CD8-positive, alpha-beta memory T cell (primary cell): ENCODE data around the gene TRAPPC5. TPM values are rescaled to one million over a fixed set of nuclear protein-coding genes. Genes with fewer than 3 reads are reported as not detected.

Source experiments
- CTCF ChIA-PET: fragments of 350-600 bp; sonication (Branson Sonifier 250); formaldehyde crosslinking; loops from one replicate; lab custom pipeline; 2021; ENCODE audit warnings: antibody characterized with exemption; lab: Charles Lee
- POLR2A ChIA-PET: fragments of 350-600 bp; sonication (Branson Sonifier 250); formaldehyde crosslinking; loops from one replicate; lab custom pipeline; 2021; ENCODE audit warnings: antibody characterized with exemption; lab: Charles Lee
- DNase-seq, 5 donors: peaks; one replicate each; pipeline versions ENCODE4 v3.0.0 to v3.0.0-alpha.2; 2020 to 2022; ENCODE audit warnings: mixed read lengths in 1 of 5
- H3K27ac ChIP-seq: one replicate; pipeline ENCODE4 v1.7.0; 2013; ENCODE audit warnings: low read depth, mild to moderate bottlenecking, low read length, moderate library complexity
- H3K27me3 ChIP-seq: 2 replicates; pipeline ENCODE4 v1.7.0; 2013; ENCODE audit warnings: low read length, mild to moderate bottlenecking; ENCODE audit not compliant: insufficient read depth, poor library complexity, severe bottlenecking
- H3K36me3 ChIP-seq: 2 replicates; pipeline ENCODE4 v1.7.0; 2013; ENCODE audit warnings: mild to moderate bottlenecking, low read length, moderate library complexity; ENCODE audit not compliant: insufficient read depth
- H3K4me1 ChIP-seq: 2 replicates; pipeline ENCODE4 v1.7.0; 2013; ENCODE audit warnings: mild to moderate bottlenecking, low read length, moderate library complexity; ENCODE audit not compliant: insufficient read depth
- H3K4me3 ChIP-seq: 2 replicates; pipeline ENCODE4 v1.7.0; 2013; ENCODE audit warnings: mild to moderate bottlenecking, low read length
- H3K9me3 ChIP-seq: 2 replicates; pipeline ENCODE4 v1.7.0; 2013; ENCODE audit warnings: mild to moderate bottlenecking, low read length
- H3K27ac Mint-ChIP-seq, 8 donors: one replicate each; pipeline ENCODE4 v1.8.0; 2020 to 2021; ENCODE audit warnings: mixed read lengths in 8 of 8, mild to moderate bottlenecking in 6 of 8, inconsistent platforms in 3 of 8, moderate library complexity in 3 of 8
- H3K27me3 Mint-ChIP-seq, 2 donors: one replicate each; pipeline ENCODE4 v1.8.0; 2020 to 2021; ENCODE audit warnings: mixed read lengths in 2 of 2, mild to moderate bottlenecking in 1 of 2, moderate library complexity in 1 of 2
- H3K36me3 Mint-ChIP-seq, 3 donors: one replicate each; pipeline ENCODE4 v1.8.0; 2020 to 2021; ENCODE audit warnings: mixed read lengths in 3 of 3, inconsistent platforms in 1 of 3, mild to moderate bottlenecking in 1 of 3
- H3K4me1 Mint-ChIP-seq, 3 donors: one replicate each; pipeline ENCODE4 v1.8.0; 2020 to 2021; ENCODE audit warnings: mixed read lengths in 3 of 3, inconsistent platforms in 1 of 3, mild to moderate bottlenecking in 1 of 3
- H3K4me3 Mint-ChIP-seq, 7 donors: one replicate each; pipeline ENCODE4 v1.8.0; 2020 to 2021; ENCODE audit warnings: mixed read lengths in 7 of 7, mild to moderate bottlenecking in 6 of 7, moderate library complexity in 4 of 7, inconsistent platforms in 2 of 7
- H3K9me3 Mint-ChIP-seq, 5 donors: one replicate each; pipeline ENCODE4 v1.8.0; 2020 to 2022; ENCODE audit warnings: mixed read lengths in 5 of 5, mild to moderate bottlenecking in 3 of 5, moderate library complexity in 2 of 5, inconsistent platforms in 1 of 5
- polyA plus RNA-seq: library from polyadenylated mRNA; unstranded; fragments of 300-500 nt; fragmentation: Illumina TruSeq; gene quantifications from one replicate; pipeline ENCODE4 v1.2.3, GENCODE V29; 2021
- total RNA-seq, 2 experiments: library from RNA; stranded (reverse); gene quantifications; one replicate each; pipeline ENCODE4 v1.2.3, GENCODE V29; 2021

Gene TRAPPC5
- total and polyA plus RNA-seq, 3 experiments from 2014 or later = 63.5 to 155 (median 70.1) TPM

- Mint-ChIP-seq H3K36me3 (no peaks in the 10 kb centered on the region), H3K27ac (no peak overlapping the region)
- no peak for DNase-seq
Observed at GRCh38 chr19:7661744-7662538, 18.7 kb upstream of the TRAPPC5 start.

GRCh38 chr19:7662657-7663056 lies 18.0 kb upstream of the TRAPPC5 start:
- CTCF ChIA-PET = interaction anchor here (0.7 to 2.3 kb wide), 2 partner anchors 11 to 18 kb away, joined by 3 to 12 read pairs; partner anchors contain the start of gene TRAPPC5
- H3K27me3 ChIP-seq = no peaks in the 10 kb centered on the region
- no peaks in the 10 kb centered on the region for H3K9me3 ChIP-seq
- H3K4me3 ChIP-seq = no peak overlapping the region
- no peak for DNase-seq
- POLR2A ChIA-PET = no interaction called here
- peaks cover 8 to 20% of the 10 kb centered on the region in 2 donors for H3K27me3 Mint-ChIP-seq
- H3K9me3 Mint-ChIP-seq = no peaks in the 10 kb centered on the region
- H3K4me1 ChIP-seq = peaks cover 8% of the 10 kb centered on the region
- no peak overlapping the region for H3K27ac Mint-ChIP-seq
- H3K4me3 Mint-ChIP-seq = no peak overlapping the region
- no peak overlapping the region for H3K27ac ChIP-seq
- no peaks in the 10 kb centered on the region for H3K36me3 Mint-ChIP-seq
- H3K4me1 Mint-ChIP-seq = peaks cover 5 to 7% (median 6%) of the 10 kb centered on the region in 3 donors
- no peaks in the 10 kb centered on the region for H3K36me3 ChIP-seq

More at GRCh38 chr19:7661744-7662538, 18.7 kb upstream of the TRAPPC5 start:
- Histone ChIP-seq H3K27ac (no peak overlapping the region), H3K4me1 (peaks cover 13% of the 10 kb centered on the region), H3K36me3 (no peaks in the 10 kb centered on the region), H3K27me3 (no peaks in the 10 kb centered on the region), H3K9me3 (no peaks in the 10 kb centered on the region), H3K4me3 (no peak overlapping the region)
- Mint-ChIP-seq H3K4me1 (peaks cover 5 to 7% (median 6%) of the 10 kb centered on the region in 3 donors), H3K9me3 (no peaks in the 10 kb centered on the region), H3K4me3 (no peak overlapping the region), H3K27me3 (peaks cover 6 to 17% of the 10 kb centered on the region in 2 donors)
- ChIA-PET POLR2A (interaction anchor here (0.7 kb wide), 1 partner anchor 1204 kb away, joined by 4 read pairs; no protein-coding TSS in a partner anchor), CTCF (interaction anchor here (0.7 to 2.3 kb wide), 4 partner anchors 10 to 139 kb away, joined by 3 to 12 read pairs (median 4); partner anchors contain the start of gene TRAPPC5)

GRCh38 chr19:7663706-7664105 lies 16.9 kb upstream of the TRAPPC5 start:
- H3K27me3 ChIP-seq = no peaks in the 10 kb centered on the region
- Mint-ChIP-seq H3K36me3 (no peaks in the 10 kb centered on the region), H3K27me3 (peaks cover 10 to 20% of the 10 kb centered on the region in 2 donors), H3K9me3 (no peaks in the 10 kb centered on the region), H3K27ac (no peak overlapping the region), H3K4me3 (no peak overlapping the region), H3K4me1 (no peaks in the 10 kb centered on the region)
- H3K27ac ChIP-seq = no peak overlapping the region
- H3K9me3 ChIP-seq = no peaks in the 10 kb centered on the region
- DNase-seq = no peak
- CTCF ChIA-PET = interaction anchor here (1.0 kb wide), 1 partner anchor 11 kb away, joined by 4 read pairs; no protein-coding TSS in a partner anchor
- H3K36me3 ChIP-seq = no peaks in the 10 kb centered on the region
- POLR2A ChIA-PET = no interaction called here
- no peaks in the 10 kb centered on the region for H3K4me1 ChIP-seq
- H3K4me3 ChIP-seq = no peak overlapping the region

- no peak overlapping the region for H3K4me3 ChIP-seq
- H3K9me3 ChIP-seq = no peaks in the 10 kb centered on the region
- H3K4me3 Mint-ChIP-seq = no peak overlapping the region
- H3K27me3 ChIP-seq = no peaks in the 10 kb centered on the region
- H3K4me1 Mint-ChIP-seq = peaks cover 0 to 7% (median 3%) of the 10 kb centered on the region in 3 donors
- ChIA-PET POLR2A (no interaction called here), CTCF (interaction anchor here (1.2 kb wide), 1 partner anchor 97 kb away, joined by 3 read pairs; no protein-coding TSS in a partner anchor)
- no peak overlapping the region for H3K27ac ChIP-seq
- peak overlapping the region in 1 of 8 donors; percentile 60 for H3K27ac Mint-ChIP-seq
- no peaks in the 10 kb centered on the region for H3K9me3 Mint-ChIP-seq
- DNase-seq = no peak
- H3K36me3 Mint-ChIP-seq = no peaks in the 10 kb centered on the region
- peaks cover 17 to 24% of the 10 kb centered on the region in 2 donors for H3K27me3 Mint-ChIP-seq
- H3K4me1 ChIP-seq = peaks cover 3% of the 10 kb centered on the region
- no peaks in the 10 kb centered on the region for H3K36me3 ChIP-seq
Observed at GRCh38 chr19:7665076-7665475, 15.6 kb upstream of the TRAPPC5 start.

GRCh38 chr19:7668842-7669241 lies 11.8 kb upstream of the TRAPPC5 start, which contains the start of gene RETN:
Gene RETN (plus strand): TSS chr19:7669049. CDS start chr19:7669327, 278 bp downstream.
- Mint-ChIP-seq H3K27ac (peak within 1 kb of the TSS in 2 of 8 donors; percentile 3 to 17), H3K36me3 (no peaks in the 10 kb centered on the region), H3K4me3 (peak within 1 kb of the TSS in 1 of 7 donors; percentile 12), H3K4me1 (peaks cover 5 to 15% (median 8%) of the 10 kb centered on the region in 3 donors), H3K9me3 (no peaks in the 10 kb centered on the region), H3K27me3 (peaks cover 25 to 41% of the 10 kb centered on the region in 2 donors)
- peaks cover 3% of the 10 kb centered on the region for H3K4me1 ChIP-seq
- H3K27ac ChIP-seq = no peak within 1 kb of the TSS
- POLR2A ChIA-PET = no interaction called here
- no peaks in the 10 kb centered on the region for H3K27me3 ChIP-seq
- H3K4me3 ChIP-seq = no peak within 1 kb of the TSS
- CTCF ChIA-PET = interaction anchor here (1.0 to 1.9 kb wide), 3 partner anchors 10 to 12 kb away, joined by 3 to 8 read pairs (median 4); partner anchors contain the start of gene TRAPPC5
- no peaks in the 10 kb centered on the region for H3K9me3 ChIP-seq
- no peak for DNase-seq
- H3K36me3 ChIP-seq = no peaks in the 10 kb centered on the region

GRCh38 chr19:7669641-7670040 lies 11.0 kb upstream of the TRAPPC5 start:
- Histone ChIP-seq H3K4me1 (peaks cover 3% of the 10 kb centered on the region), H3K27ac (no peak overlapping the region), H3K27me3 (no peaks in the 10 kb centered on the region), H3K9me3 (no peaks in the 10 kb centered on the region), H3K4me3 (no peak overlapping the region), H3K36me3 (no peaks in the 10 kb centered on the region)
- peaks cover 10 to 17% (median 11%) of the 10 kb centered on the region in 3 donors for H3K4me1 Mint-ChIP-seq
- no peaks in the 10 kb centered on the region for H3K36me3 Mint-ChIP-seq
- DNase-seq = no peak
- peak overlapping the region in 2 of 8 donors; percentile 3 to 17 for H3K27ac Mint-ChIP-seq
- H3K9me3 Mint-ChIP-seq = no peaks in the 10 kb centered on the region
- peak overlapping the region in 1 of 7 donors; percentile 12 for H3K4me3 Mint-ChIP-seq
- CTCF ChIA-PET = interaction anchor here (1.0 to 1.9 kb wide), 2 partner anchors 9 to 11 kb away, joined by 3 to 8 read pairs; partner anchors contain the start of gene TRAPPC5
- POLR2A ChIA-PET = no interaction called here
- H3K27me3 Mint-ChIP-seq = peaks cover 23 to 49% of the 10 kb centered on the region in 2 donors

- H3K4me1 Mint-ChIP-seq = peaks cover 10 to 17% (median 11%) of the 10 kb centered on the region in 3 donors
- H3K4me1 ChIP-seq = peaks cover 3% of the 10 kb centered on the region
- ChIA-PET POLR2A (interaction anchor here (0.7 kb wide), 1 partner anchor 35 kb away, joined by 3 read pairs; no protein-coding TSS in a partner anchor), CTCF (interaction anchor here (1.0 to 1.9 kb wide), 2 partner anchors 8 to 10 kb away, joined by 3 to 8 read pairs; partner anchors contain the start of gene TRAPPC5)
- H3K9me3 ChIP-seq = no peaks in the 10 kb centered on the region
- no peak overlapping the region for H3K27ac Mint-ChIP-seq
- no peaks in the 10 kb centered on the region for H3K9me3 Mint-ChIP-seq
- H3K27ac ChIP-seq = no peak overlapping the region
- H3K36me3 ChIP-seq = no peaks in the 10 kb centered on the region
- H3K4me3 Mint-ChIP-seq = peak overlapping the region in 5 of 7 donors; percentile 20 to 64 (median 41)
- H3K36me3 Mint-ChIP-seq = no peaks in the 10 kb centered on the region
- H3K4me3 ChIP-seq = peak overlapping the region; percentile 20
- DNase-seq = peak in 1 of 5 donors; percentile 23
- H3K27me3 ChIP-seq = no peaks in the 10 kb centered on the region
- H3K27me3 Mint-ChIP-seq = peaks cover 24 to 50% of the 10 kb centered on the region in 2 donors
Observed at GRCh38 chr19:7670150-7670783, 10.4 kb upstream of the TRAPPC5 start.
